GM12892 (cell line): ENCODE data around the gene PSMB7.

Source experiments
- POLR2A ChIP-seq: IDR thresholded peaks from 2 replicates; pipeline ENCODE4 v1.6.1; 2011; ENCODE audit warnings: low read depth, low read length, control low read depth
- POLR2AphosphoS5 ChIP-seq: IDR thresholded peaks from 2 replicates; pipeline ENCODE4 v1.6.1; 2011; ENCODE audit warnings: low read depth, low read length, control low read depth
- TAF1 ChIP-seq: IDR thresholded peaks from 2 replicates; pipeline ENCODE4 v1.6.1; 2011; ENCODE audit warnings: low read depth, mild to moderate bottlenecking, control low read depth, low read length, borderline replicate concordance

- TF ChIP-seq POLR2A (no peak), POLR2AphosphoS5 (no peak), TAF1 (no peak)
Observed at GRCh38 chr9:124456341-124457078, 41.3 kb upstream of the PSMB7 start.
